Gastrocnemius medialis (tissue), 4 donors: ENCODE results near the gene RNF26. TPM values are rescaled to one million over a fixed set of nuclear protein-coding genes. Genes with fewer than 3 reads are reported as not detected.

ENCODE experiments used
- ATAC-seq, 2 donors: fragments of 150-250 bp; one replicate each; pipeline ENCODE4 v1.9.1; 2016
- DNase-seq, 2 donors: peaks; one replicate each; pipeline ENCODE4 v3.0.0-alpha.2; 2019
- H3K27ac ChIP-seq, 4 donors: fragments of 200-600 bp; sonication (generic); 1 replicate in 1 of 4; 2 replicates in 3 of 4; pipeline ENCODE4 v1.5.1; 2016 to 2018; ENCODE audit warnings: mild to moderate bottlenecking in 2 of 4, moderate library complexity in 1 of 4
- H3K27me3 ChIP-seq, 3 donors: fragments of 200-600 bp; sonication (generic) in 2 of 3; 1 replicate in 1 of 3; 2 replicates in 2 of 3; pipeline versions ENCODE4 v1.5.1 to v1.6.0; 2016 to 2019; ENCODE audit warnings: mild to moderate bottlenecking in 1 of 3, moderate library complexity in 1 of 3
- H3K36me3 ChIP-seq, 2 donors: fragments of 200-600 bp; sonication (generic) in 1 of 2; one replicate each; pipeline ENCODE4 v1.5.1; 2017 to 2018
- H3K4me1 ChIP-seq, 2 donors: fragments of 200-600 bp; sonication (generic) in 1 of 2; one replicate each; pipeline ENCODE4 v1.5.1; 2016 to 2017; ENCODE audit warnings: mild to moderate bottlenecking in 2 of 2
- H3K4me3 ChIP-seq, 4 donors: fragments of 200-600 bp; sonication (generic) in 3 of 4; 1 replicate in 1 of 4; 2 replicates in 3 of 4; pipeline ENCODE4 v1.5.1; 2016 to 2019; ENCODE audit warnings: mild to moderate bottlenecking in 2 of 4
- H3K9me3 ChIP-seq, 3 donors: fragments of 200-600 bp; sonication (generic) in 2 of 3; 1 replicate in 1 of 3; 2 replicates in 2 of 3; pipeline ENCODE4 v1.5.1; 2016 to 2019
- POLR2A ChIP-seq, 2 donors: fragments of 450-650 bp; IDR thresholded peaks; one replicate each; pipeline ENCODE4 v1.6.1; 2017; ENCODE audit warnings: antibody characterized with exemption in 2 of 2, mild to moderate bottlenecking in 2 of 2, moderate library complexity in 2 of 2
- in situ Hi-C, 4 donors: fragments of 200-750 bp; cut with MboI; loops; one replicate each; pipeline versions ENCODE4 v1.15.0 to v1.8.0; 2017; ENCODE audit warnings: low sequenced_read_pairs in 4 of 4
- intact Hi-C: fragments of 100-400 bp; cut with DNase I; formaldehyde crosslinking; loops from one replicate; pipeline ENCODE4 v1.15.1; 2023; ENCODE audit warnings: low total_unique reads
- total RNA-seq, 4 donors: library from RNA; depleted of rRNA; stranded (reverse); fragments of >200 nt; gene quantifications; one replicate each; pipeline versions ENCODE4 v1.1.0 to v1.2.3, GENCODE V29; 2016
- TF ChIP-seq, protein P1 (sequence below), 5 experiments: fragments of 450-650 bp in 3 of 5; fragments of 200-600 bp in 2 of 5; sonication (generic) in 2 of 5; IDR thresholded peaks in 4 of 5; conservative IDR thresholded peaks in 1 of 5; 1 replicate in 4 of 5; 2 replicates in 1 of 5; pipeline ENCODE4 v1.5.1; 2016 to 2019; ENCODE audit warnings: antibody characterized with exemption in 5 of 5, mild to moderate bottlenecking in 3 of 5, moderate library complexity in 3 of 5

Gene RNF26
- total RNA-seq, 4 donors from 2014 or later, result 3.8 to 5.1 (median 4.7) TPM

DNA sequence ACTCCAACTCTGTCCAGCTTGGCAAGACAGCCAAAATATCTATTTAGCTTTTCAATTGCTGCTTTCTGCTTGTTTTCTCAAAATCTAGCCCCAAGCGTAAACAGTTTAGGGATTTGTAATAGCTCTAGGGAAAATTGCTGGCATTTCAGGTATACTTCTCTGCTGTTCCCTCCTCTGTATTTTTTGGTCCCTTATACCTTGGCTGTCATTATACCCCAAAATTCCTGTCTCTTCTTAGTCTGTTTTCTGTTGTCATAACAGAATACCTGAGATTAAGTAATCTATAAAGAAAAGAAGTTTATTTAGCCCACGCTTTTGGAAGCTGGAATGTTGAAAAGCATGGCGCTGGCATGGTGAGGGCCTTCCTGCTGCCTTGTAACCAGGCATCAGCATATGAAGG, 40.9 kb upstream of the RNF26 start:
- DNase-seq, result no peak
- Histone ChIP-seq H3K36me3 (no peaks in the 10 kb centered on the region), H3K27ac (no peak overlapping the region), H3K9me3 (no peaks in the 10 kb centered on the region), H3K4me1 (peaks cover 12 to 17% of the 10 kb centered on the region in 2 donors), H3K27me3 (no peaks in the 10 kb centered on the region), H3K4me3 (no peak overlapping the region)
- ATAC-seq, result no peak
- intact Hi-C loops (no loop called here), in situ Hi-C loops (no loop called here)
- TF ChIP-seq, protein P1, sequence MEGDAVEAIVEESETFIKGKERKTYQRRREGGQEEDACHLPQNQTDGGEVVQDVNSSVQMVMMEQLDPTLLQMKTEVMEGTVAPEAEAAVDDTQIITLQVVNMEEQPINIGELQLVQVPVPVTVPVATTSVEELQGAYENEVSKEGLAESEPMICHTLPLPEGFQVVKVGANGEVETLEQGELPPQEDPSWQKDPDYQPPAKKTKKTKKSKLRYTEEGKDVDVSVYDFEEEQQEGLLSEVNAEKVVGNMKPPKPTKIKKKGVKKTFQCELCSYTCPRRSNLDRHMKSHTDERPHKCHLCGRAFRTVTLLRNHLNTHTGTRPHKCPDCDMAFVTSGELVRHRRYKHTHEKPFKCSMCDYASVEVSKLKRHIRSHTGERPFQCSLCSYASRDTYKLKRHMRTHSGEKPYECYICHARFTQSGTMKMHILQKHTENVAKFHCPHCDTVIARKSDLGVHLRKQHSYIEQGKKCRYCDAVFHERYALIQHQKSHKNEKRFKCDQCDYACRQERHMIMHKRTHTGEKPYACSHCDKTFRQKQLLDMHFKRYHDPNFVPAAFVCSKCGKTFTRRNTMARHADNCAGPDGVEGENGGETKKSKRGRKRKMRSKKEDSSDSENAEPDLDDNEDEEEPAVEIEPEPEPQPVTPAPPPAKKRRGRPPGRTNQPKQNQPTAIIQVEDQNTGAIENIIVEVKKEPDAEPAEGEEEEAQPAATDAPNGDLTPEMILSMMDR (IDR thresholded peaks at IDR 0.05 in 4 of 5, conservative IDR thresholded peaks at IDR 0.05 in 1 of 5), result no peak
- no peak for TF ChIP-seq POLR2A (IDR thresholded peaks at IDR 0.05)

DNA sequence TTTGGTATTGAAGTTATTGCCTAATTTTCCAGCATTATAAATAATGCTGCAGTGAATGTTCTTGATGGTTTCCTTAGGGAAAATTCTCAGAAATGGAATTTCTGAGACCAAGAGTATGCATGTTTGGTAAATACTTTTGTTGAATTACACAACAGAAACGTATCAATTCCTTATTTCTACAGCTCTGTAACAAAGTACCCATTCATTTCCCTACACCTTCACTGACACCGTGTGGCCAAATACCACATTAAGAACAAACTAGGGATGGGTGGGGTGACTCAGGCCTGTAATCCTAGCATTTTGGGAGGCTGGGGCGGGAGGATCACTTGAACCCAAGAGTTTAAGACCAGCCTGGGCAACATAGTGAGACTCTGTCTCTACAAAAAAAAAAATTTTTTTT, 39.1 kb upstream of the RNF26 start:
- Histone ChIP-seq H3K4me1 (peaks cover 27 to 33% of the 10 kb centered on the region in 2 donors), H3K27me3 (no peaks in the 10 kb centered on the region), H3K36me3 (no peaks in the 10 kb centered on the region), H3K27ac (no peak overlapping the region), H3K4me3 (no peak overlapping the region), H3K9me3 (no peaks in the 10 kb centered on the region)
- DNase-seq (no peak), ATAC-seq (no peak)
- in situ Hi-C loops, result no loop called here
- intact Hi-C loops, result loop anchor here (5.0 kb wide), 1 partner anchor 88 kb away; the partner anchor contains the start of gene CBL
- TF ChIP-seq, protein P1 (IDR thresholded peaks at IDR 0.05 in 4 of 5, conservative IDR thresholded peaks at IDR 0.05 in 1 of 5), result no peak
- no peak for TF ChIP-seq POLR2A (IDR thresholded peaks at IDR 0.05)

DNA sequence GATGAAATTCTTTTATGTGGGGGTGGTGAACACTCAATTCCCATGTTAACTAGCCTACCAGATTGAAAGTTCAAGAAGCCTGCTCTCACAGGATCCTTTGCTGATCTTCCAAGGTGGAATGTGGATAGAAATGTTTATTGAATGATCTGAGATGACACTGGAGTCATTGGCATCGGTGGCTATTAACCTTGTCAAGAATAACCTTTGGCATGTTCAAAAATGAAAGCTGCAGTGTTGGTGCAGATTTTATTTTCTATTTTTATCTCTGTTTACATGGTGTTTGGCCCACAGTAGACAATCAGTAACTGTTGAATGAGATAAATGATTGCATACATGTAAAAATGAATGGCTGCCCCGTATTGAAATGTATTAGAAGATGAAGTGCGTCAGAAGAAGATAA, 36.4 kb upstream of the RNF26 start:
- Histone ChIP-seq H3K4me3 (no peak overlapping the region), H3K9me3 (no peaks in the 10 kb centered on the region), H3K27me3 (no peaks in the 10 kb centered on the region), H3K27ac (peak overlapping the region; percentile 76 to 85 (median 81)), H3K36me3 (peaks cover 0 to 8% of the 10 kb centered on the region in 2 donors), H3K4me1 (peaks cover 53% of the 10 kb centered on the region in 2 donors)
- ATAC-seq (no peak), DNase-seq (no peak)
- in situ Hi-C loops, result no loop called here
- intact Hi-C loops, result loop anchor here (2.0 to 5.0 kb wide), 2 partner anchors 83 to 91 kb away; partner anchors contain the start of genes CBL and USP2
- TF ChIP-seq, protein P1 (IDR thresholded peaks at IDR 0.05 in 4 of 5, conservative IDR thresholded peaks at IDR 0.05 in 1 of 5), result no peak
- TF ChIP-seq POLR2A (IDR thresholded peaks at IDR 0.05), result no peak

DNA sequence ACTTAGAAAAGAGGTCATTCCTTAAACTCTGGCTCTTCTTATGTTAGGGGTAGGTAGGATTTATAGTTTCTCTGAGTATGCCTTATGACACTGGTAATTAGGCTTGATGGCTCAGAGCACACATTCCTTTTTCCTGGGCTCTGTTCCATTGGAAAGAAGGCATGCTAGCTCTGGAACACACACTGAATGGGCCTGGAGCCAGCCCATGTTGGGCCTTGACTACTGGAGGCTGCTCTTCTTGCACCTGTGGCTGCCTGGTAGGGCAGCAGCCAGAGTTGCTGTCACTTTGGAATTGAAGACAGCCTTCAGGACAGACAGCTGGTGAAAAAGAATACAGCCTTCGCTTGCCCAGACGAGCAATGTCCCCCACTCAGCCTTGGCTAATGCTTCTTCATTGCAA, 35.6 kb upstream of the RNF26 start:
- Histone ChIP-seq H3K27ac (peak overlapping the region; percentile 76 to 85 (median 81)), H3K27me3 (no peaks in the 10 kb centered on the region), H3K4me3 (no peak overlapping the region), H3K9me3 (no peaks in the 10 kb centered on the region), H3K4me1 (peaks cover 61% of the 10 kb centered on the region in 2 donors), H3K36me3 (peaks cover 0 to 8% of the 10 kb centered on the region in 2 donors)
- TF ChIP-seq, protein P1 (IDR thresholded peaks at IDR 0.05 in 4 of 5, conservative IDR thresholded peaks at IDR 0.05 in 1 of 5), result no peak
- no peak for TF ChIP-seq POLR2A (IDR thresholded peaks at IDR 0.05)
- in situ Hi-C loops, result no loop called here
- ATAC-seq (peak; percentile 90), DNase-seq (peak; percentile 87 to 94)
- intact Hi-C loops, result loop anchor here (1.0 to 5.0 kb wide), 3 partner anchors 82 to 178 kb away; partner anchors contain the start of genes CBL and USP2

DNA sequence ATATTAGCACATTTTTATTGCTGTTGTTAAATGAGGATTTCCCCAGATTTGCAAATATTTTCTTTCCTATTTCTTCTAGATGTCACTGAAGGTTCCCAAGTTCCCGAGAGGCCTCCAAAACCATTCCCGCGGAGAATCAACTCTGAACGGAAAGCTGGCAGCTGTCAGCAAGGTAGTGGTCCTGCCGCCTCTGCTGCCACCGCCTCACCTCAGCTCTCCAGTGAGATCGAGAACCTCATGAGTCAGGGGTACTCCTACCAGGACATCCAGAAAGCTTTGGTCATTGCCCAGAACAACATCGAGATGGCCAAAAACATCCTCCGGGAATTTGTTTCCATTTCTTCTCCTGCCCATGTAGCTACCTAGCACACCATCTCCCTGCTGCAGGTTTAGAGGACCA, 34.9 kb upstream of the RNF26 start:
- TF ChIP-seq, protein P1 (IDR thresholded peaks at IDR 0.05 in 4 of 5, conservative IDR thresholded peaks at IDR 0.05 in 1 of 5), result no peak
- no peak for TF ChIP-seq POLR2A (IDR thresholded peaks at IDR 0.05)
- no peaks in the 10 kb centered on the region for H3K9me3 ChIP-seq
- H3K27ac ChIP-seq, result peak overlapping the region; percentile 76 to 85 (median 81)
- DNase-seq (no peak), ATAC-seq (no peak)
- intact Hi-C loops, result loop anchor here (1.0 to 5.0 kb wide), 3 partner anchors 81 to 179 kb away; partner anchors contain the start of genes CBL and USP2
- H3K4me3 ChIP-seq, result no peak overlapping the region
- peaks cover 0 to 8% of the 10 kb centered on the region in 2 donors for H3K36me3 ChIP-seq
- in situ Hi-C loops, result no loop called here
- H3K4me1 ChIP-seq, result peaks cover 65 to 67% of the 10 kb centered on the region in 2 donors
- H3K27me3 ChIP-seq, result no peaks in the 10 kb centered on the region
